Activated naive CD8-positive, alpha-beta T cell treated with anti-CD3 and anti-CD28 coated beads, Interleukin-2, amount 10 ng/mL, durations not matched to agents 7 days and 5 days (primary cell): ENCODE results near the gene CLDN6. TPM values are rescaled to one million over a fixed set of nuclear protein-coding genes. Genes with fewer than 3 reads are reported as not detected.

Experiments
- ATAC-seq: fragments of 150-1000 bp; cut with Tn5 transposase; one replicate; pipeline ENCODE4 v1.10.0; 2021; ENCODE audit warnings: low read depth, moderate library complexity
- POLR2A ChIA-PET: fragments of 350-600 bp; sonication (Branson Sonifier 250); formaldehyde crosslinking; loops from one replicate; lab custom pipeline; 2021; ENCODE audit warnings: antibody characterized with exemption; lab: Charles Lee
- DNase-seq: peaks from one replicate; pipeline ENCODE4 v3.0.0; 2021
- H3K27ac Mint-ChIP-seq: one replicate; pipeline ENCODE4 v1.8.0; 2022; ENCODE audit warnings: mild to moderate bottlenecking, mixed read lengths
- H3K27me3 Mint-ChIP-seq: one replicate; pipeline ENCODE4 v1.8.0; 2022; ENCODE audit warnings: mild to moderate bottlenecking, moderate library complexity, mixed read lengths
- H3K36me3 Mint-ChIP-seq: one replicate; pipeline ENCODE4 v1.8.0; 2021; ENCODE audit warnings: mild to moderate bottlenecking, mixed read lengths
- H3K4me1 Mint-ChIP-seq: one replicate; pipeline ENCODE4 v1.8.0; 2021; ENCODE audit warnings: mixed read lengths
- H3K4me3 Mint-ChIP-seq: one replicate; pipeline ENCODE4 v1.8.0; 2022; ENCODE audit warnings: mild to moderate bottlenecking, moderate library complexity, mixed read lengths
- H3K9me3 Mint-ChIP-seq: one replicate; pipeline ENCODE4 v1.8.0; 2021; ENCODE audit warnings: mixed read lengths
- total RNA-seq, 2 experiments: library from RNA; stranded (reverse); gene quantifications; one replicate each; pipeline ENCODE4 v1.2.3, GENCODE V29; 2021

CLDN6 gene
- total RNA-seq, 2 experiments from 2014 or later = not detected

DNA sequence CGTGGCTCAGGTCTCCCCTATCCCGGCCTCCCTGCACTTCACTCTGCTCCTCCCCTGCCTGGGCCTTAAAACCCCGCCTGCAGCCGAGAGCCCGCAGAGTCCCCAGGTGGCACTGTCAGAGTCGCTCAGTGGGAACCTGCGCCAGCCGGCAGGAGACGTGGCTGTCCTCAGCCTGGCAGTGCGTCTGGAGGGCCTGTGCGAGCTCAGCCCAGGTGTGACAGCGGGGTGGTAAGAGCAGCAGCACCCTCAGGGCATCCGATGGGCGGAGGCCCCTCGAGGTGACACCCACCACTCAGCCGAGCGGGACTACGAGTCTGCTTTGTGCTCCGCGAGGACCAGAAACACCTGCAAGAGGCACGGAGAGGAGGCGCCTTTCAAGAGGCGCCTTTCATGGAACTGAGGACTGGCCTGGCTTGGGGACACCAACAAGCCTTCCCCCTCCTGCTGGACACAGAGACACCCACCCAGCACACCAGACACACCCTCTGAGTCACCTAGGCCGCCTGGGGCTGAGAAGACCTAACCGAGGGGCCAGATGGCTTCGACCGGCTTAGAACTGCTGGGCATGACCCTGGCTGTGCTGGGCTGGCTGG lies 5.1 kb downstream of the CLDN6 start, which contains the start of gene CLDN9:
TSS of gene CLDN9 (plus strand) at position 96 of the 593 bp plus-strand sequence. CDS start at position 536, 440 bp downstream.
- DNase-seq = no peak
- no peaks in the 10 kb centered on the region for H3K9me3 Mint-ChIP-seq
- peaks cover 39% of the 10 kb centered on the region for H3K27me3 Mint-ChIP-seq
- H3K36me3 Mint-ChIP-seq = no peaks in the 10 kb centered on the region
- no peak within 1 kb of the TSS for H3K27ac Mint-ChIP-seq
- POLR2A ChIA-PET = no interaction called here
- no peak for ATAC-seq
- peaks cover 10% of the 10 kb centered on the region for H3K4me1 Mint-ChIP-seq
- H3K4me3 Mint-ChIP-seq = no peak within 1 kb of the TSS

DNA sequence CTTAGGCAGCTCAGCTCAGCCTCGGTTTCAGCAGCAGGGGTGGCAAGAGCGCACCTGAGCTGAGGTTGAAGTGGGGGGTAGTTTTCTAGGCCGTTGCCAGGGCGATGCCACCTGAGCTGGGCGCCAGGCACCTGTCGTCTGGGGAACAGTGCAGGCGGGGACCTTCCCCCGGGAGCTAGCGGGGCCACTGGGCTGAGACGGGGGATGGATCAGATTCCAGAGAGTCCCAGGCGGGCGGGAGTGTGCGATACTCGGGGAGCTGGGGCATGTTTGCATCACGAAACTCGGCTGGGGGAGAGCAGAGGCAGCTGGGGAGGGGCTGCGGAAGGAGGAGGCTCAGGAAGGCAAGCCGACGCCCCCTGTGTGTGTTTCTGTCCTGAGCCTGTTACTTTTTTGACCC lies 5.7 kb downstream of the CLDN6 start:
- ATAC-seq (no peak), DNase-seq (no peak)
- H3K9me3 Mint-ChIP-seq = no peaks in the 10 kb centered on the region
- POLR2A ChIA-PET = interaction anchor here (0.6 kb wide), 1 partner anchor 544 kb away, joined by 9 read pairs; no protein-coding TSS in a partner anchor
- no peaks in the 10 kb centered on the region for H3K36me3 Mint-ChIP-seq
- H3K4me3 Mint-ChIP-seq = no peak overlapping the region
- H3K27me3 Mint-ChIP-seq = peaks cover 45% of the 10 kb centered on the region
- no peak overlapping the region for H3K27ac Mint-ChIP-seq
- peaks cover 16% of the 10 kb centered on the region for H3K4me1 Mint-ChIP-seq

DNA sequence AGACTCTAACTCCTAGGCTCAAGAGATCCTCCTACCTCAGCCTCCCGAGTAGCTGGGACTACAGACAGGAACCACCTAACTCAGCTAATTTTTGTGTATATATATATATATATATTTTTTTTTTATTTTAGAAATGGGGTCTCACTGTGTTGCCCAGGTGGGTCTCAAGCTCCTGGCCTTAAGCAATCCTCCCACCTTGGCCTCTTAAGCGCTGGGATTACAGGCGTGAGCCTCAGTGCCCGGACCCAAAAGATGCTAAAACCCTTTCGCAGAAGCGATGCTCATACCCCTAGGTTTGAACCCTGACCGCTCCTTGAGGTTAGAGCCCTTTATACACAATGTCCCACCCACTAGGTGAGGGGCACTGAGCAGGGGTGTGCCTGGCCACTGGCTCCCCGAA lies 7.5 kb downstream of the CLDN6 start:
- Mint-ChIP-seq H3K4me3 (no peak overlapping the region), H3K27ac (no peak overlapping the region), H3K4me1 (peaks cover 18% of the 10 kb centered on the region), H3K27me3 (peaks cover 51% of the 10 kb centered on the region), H3K9me3 (no peaks in the 10 kb centered on the region), H3K36me3 (no peaks in the 10 kb centered on the region)
- DNase-seq (no peak), ATAC-seq (no peak)
- POLR2A ChIA-PET = interaction anchor here (1.2 kb wide), 2 partner anchors 10 to 38 kb away, joined by 3 to 4 read pairs; partner anchors contain the start of gene TNFRSF12A

DNA sequence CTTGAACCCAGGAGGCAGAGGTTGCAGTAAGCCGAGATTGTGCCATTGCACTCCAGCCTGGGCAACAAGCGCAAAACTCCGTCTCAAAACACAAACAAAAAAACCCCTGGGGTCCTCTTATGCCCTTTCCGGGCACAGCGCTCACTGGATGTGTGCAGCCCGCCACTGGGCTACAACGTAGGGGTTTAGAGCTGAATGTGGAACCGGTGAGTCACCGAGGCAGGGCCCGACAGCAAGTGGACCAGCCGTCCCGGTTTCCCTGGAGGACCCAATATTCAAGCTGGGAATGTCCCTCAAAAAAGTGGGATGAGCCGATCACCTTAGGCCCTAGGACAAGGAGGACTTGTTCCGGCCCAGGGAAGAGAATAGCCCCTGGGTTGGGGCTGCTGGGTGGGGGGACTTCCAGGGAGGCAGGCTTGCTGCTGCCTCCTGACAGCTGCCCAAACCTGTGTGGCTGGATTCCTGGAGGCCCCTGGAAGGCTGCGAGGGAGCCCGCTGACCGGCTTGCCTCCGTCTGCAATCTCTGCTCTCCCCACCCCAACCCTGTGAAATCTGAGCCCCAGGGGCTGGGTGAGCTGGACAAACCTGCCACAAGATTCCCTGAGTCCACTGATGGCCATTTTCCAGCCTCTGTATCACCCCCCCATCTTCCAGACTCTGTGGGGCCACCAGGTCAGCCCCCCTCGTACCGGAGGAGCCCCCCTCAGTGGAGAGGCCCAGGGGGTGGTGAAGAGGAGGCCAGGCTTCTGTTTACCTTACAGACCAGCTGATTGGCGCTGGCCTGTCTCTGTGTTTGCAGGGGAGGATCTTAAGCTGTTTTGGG lies 8.2 kb downstream of the CLDN6 start:
- Mint-ChIP-seq H3K4me1 (peaks cover 20% of the 10 kb centered on the region), H3K36me3 (no peaks in the 10 kb centered on the region), H3K27ac (no peak overlapping the region), H3K4me3 (no peak overlapping the region), H3K9me3 (no peaks in the 10 kb centered on the region), H3K27me3 (peaks cover 52% of the 10 kb centered on the region)
- POLR2A ChIA-PET = interaction anchor here (0.6 to 1.2 kb wide), 3 partner anchors 10 to 126 kb away, joined by 3 to 4 read pairs (median 3); partner anchors contain the start of gene TNFRSF12A
- no peak for DNase-seq
- ATAC-seq = no peak

GRCh38 chr16:3008690-3009037 lies 9.3 kb downstream of the CLDN6 start:
- H3K4me1 Mint-ChIP-seq = peaks cover 21% of the 10 kb centered on the region
- peaks cover 52% of the 10 kb centered on the region for H3K27me3 Mint-ChIP-seq
- DNase-seq = no peak
- no peak overlapping the region for H3K27ac Mint-ChIP-seq
- H3K9me3 Mint-ChIP-seq = no peaks in the 10 kb centered on the region
- ATAC-seq = no peak
- no peaks in the 10 kb centered on the region for H3K36me3 Mint-ChIP-seq
- peak overlapping the region; percentile 43 for H3K4me3 Mint-ChIP-seq
- POLR2A ChIA-PET = interaction anchor here (1.4 to 1.7 kb wide), 2 partner anchors 11 to 171 kb away, joined by 3 to 7 read pairs; partner anchors contain the start of gene TNFRSF12A

DNA sequence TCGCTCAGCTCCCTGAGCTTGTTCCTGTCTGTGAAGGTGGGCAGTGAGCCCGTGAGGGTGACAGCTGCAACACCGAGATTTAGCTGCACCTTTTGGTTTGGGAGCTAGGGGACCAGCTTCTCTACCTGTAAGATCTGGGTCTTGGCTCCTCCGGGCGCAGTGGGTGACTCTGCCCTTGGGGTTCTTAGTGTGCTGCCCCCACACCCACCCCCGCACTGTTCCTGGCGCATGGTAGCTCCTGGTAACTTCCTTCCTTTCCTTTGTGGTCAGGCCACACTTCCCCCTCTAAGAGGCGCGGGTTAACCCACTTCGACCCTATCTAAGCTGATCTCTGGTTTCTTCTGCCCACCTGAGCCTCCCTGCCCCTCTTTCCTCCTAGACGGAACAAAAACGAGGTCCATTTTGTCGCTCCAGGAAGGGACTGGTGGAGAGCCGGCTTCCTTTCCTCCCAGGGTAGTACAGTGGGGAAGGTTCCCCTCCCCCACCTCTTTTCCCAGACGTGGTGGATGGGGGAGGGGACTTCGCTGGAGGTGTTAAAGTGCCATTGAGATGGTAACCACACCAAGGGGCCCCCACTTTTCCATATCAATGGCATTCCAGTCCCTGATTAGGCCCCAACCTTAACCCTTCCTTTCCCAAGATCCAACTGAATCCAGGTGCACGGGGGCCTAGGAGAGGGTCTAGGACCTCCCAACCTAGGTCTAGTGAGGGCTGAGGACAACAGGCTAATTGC lies 9.9 kb downstream of the CLDN6 start:
- POLR2A ChIA-PET = interaction anchor here (1.0 to 1.7 kb wide), 6 partner anchors 12 to 172 kb away, joined by 3 to 7 read pairs (median 4); partner anchors contain the start of genes HCFC1R1, PKMYT1, THOC6 and TNFRSF12A
- H3K36me3 Mint-ChIP-seq = no peaks in the 10 kb centered on the region
- no peaks in the 10 kb centered on the region for H3K9me3 Mint-ChIP-seq
- ATAC-seq (no peak), DNase-seq (no peak)
- peaks cover 21% of the 10 kb centered on the region for H3K4me1 Mint-ChIP-seq
- peaks cover 50% of the 10 kb centered on the region for H3K27me3 Mint-ChIP-seq
- H3K4me3 Mint-ChIP-seq = peak overlapping the region; percentile 43
- H3K27ac Mint-ChIP-seq = peak overlapping the region; percentile 21

GRCh38 chr16:3007059-3007956 lies 10.7 kb downstream of the CLDN6 start:
- Mint-ChIP-seq H3K4me1 (peaks cover 21% of the 10 kb centered on the region), H3K36me3 (no peaks in the 10 kb centered on the region), H3K9me3 (no peaks in the 10 kb centered on the region), H3K27ac (no peak overlapping the region), H3K4me3 (no peak overlapping the region), H3K27me3 (peaks cover 42% of the 10 kb centered on the region)
- ATAC-seq = no peak
- POLR2A ChIA-PET = interaction anchor here (1.0 to 1.7 kb wide), 5 partner anchors 13 to 32 kb away, joined by 3 to 7 read pairs (median 4); partner anchors contain the start of genes HCFC1R1, PKMYT1, THOC6 and TNFRSF12A
- DNase-seq = no peak

- Mint-ChIP-seq H3K27me3 (peaks cover 34% of the 10 kb centered on the region), H3K9me3 (no peaks in the 10 kb centered on the region)
- ATAC-seq = no peak
These were observed 13.2 kb downstream of the CLDN6 start for GRCh38 chr16:3004781-3005284.

GRCh38 chr16:3004319-3004718 lies 13.7 kb downstream of the CLDN6 start:
- Mint-ChIP-seq H3K27ac (no peak overlapping the region), H3K9me3 (no peaks in the 10 kb centered on the region), H3K36me3 (no peaks in the 10 kb centered on the region), H3K4me1 (peaks cover 21% of the 10 kb centered on the region), H3K4me3 (no peak overlapping the region), H3K27me3 (peaks cover 34% of the 10 kb centered on the region)
- DNase-seq = no peak
- ATAC-seq = no peak
- POLR2A ChIA-PET = interaction anchor here (0.9 to 1.9 kb wide), 7 partner anchors 16 to 113 kb away, joined by 3 to 12 read pairs (median 7); partner anchors contain the start of genes HCFC1R1, PKMYT1, THOC6 and TNFRSF12A

More at GRCh38 chr16:3004781-3005284, 13.2 kb downstream of the CLDN6 start:
- no peak for DNase-seq
- no peak overlapping the region for H3K27ac Mint-ChIP-seq
- H3K36me3 Mint-ChIP-seq = no peaks in the 10 kb centered on the region
- peak overlapping the region; percentile 76 for H3K4me3 Mint-ChIP-seq
- POLR2A ChIA-PET = interaction anchor here (1.1 to 1.9 kb wide), 3 partner anchors 15 to 53 kb away, joined by 4 to 9 read pairs (median 8); partner anchors contain the start of genes PKMYT1 and TNFRSF12A
- H3K4me1 Mint-ChIP-seq = peaks cover 21% of the 10 kb centered on the region

DNA sequence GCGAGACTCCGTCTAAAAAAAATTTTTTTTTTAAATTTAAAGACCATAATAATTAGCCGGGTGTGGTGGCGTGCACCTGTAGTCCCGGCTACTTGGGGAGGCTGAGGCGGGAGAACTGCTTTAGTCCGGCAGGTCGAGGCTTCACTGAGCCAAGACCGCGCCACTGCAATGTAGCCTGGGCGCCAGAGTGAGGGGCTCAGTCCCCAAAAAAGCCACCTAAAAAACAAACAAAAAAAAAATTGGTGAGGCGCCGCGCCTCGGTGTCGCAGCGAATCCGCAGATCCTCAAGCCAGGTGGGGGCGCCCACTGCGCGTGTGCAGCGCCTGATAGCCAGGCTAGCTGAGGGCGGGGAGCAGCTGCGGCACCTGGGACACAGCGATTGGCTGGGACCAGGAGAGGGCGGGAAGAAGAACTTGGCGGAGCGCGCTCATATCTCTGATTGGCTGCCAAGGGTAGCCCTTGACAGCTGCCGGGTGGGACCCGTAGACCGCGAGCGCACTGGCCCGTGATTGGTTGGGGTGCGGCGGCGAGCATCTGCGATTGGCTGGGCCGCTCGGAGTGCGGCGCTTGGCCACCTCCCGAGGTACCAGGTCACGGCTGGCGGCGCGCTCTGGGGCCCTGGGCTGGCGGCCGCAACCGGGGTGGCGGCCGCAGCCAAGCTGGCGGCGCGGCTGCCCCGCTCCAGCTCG lies 14.3 kb downstream of the CLDN6 start:
- ATAC-seq (peak; percentile 99), DNase-seq (peak; percentile 93)
- no peaks in the 10 kb centered on the region for H3K9me3 Mint-ChIP-seq
- POLR2A ChIA-PET = interaction anchor here (0.9 to 1.9 kb wide), 6 partner anchors 16 to 113 kb away, joined by 3 to 12 read pairs (median 8); partner anchors contain the start of genes HCFC1R1, PKMYT1, THOC6 and TNFRSF12A
- H3K27me3 Mint-ChIP-seq = peaks cover 32% of the 10 kb centered on the region
- H3K4me3 Mint-ChIP-seq = peak overlapping the region; percentile 64
- H3K36me3 Mint-ChIP-seq = no peaks in the 10 kb centered on the region
- peaks cover 19% of the 10 kb centered on the region for H3K4me1 Mint-ChIP-seq
- no peak overlapping the region for H3K27ac Mint-ChIP-seq

DNA sequence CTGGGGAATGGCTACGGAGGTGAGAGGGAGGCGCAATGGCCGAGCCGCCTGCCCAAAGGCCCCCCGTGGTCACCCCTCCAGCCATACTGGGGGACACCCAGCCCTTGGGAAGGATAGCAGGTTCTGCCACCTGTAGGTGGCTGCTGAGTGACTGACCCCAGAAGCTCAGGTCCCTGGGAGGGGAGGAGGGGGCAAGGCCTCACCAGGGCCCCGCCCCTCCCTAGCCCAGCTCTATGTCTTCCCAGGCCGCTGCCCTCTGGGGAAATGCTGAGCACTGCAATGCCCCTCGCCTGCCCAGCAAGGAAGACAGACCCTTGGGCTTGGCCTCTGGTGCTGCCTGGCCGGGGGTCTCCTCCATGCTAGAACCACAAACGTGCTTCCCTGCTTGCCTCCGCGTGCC lies 16.7 kb downstream of the CLDN6 start:
- Mint-ChIP-seq H3K4me3 (no peak overlapping the region), H3K27me3 (peaks cover 12% of the 10 kb centered on the region), H3K4me1 (peaks cover 3% of the 10 kb centered on the region), H3K27ac (no peak overlapping the region), H3K36me3 (no peaks in the 10 kb centered on the region), H3K9me3 (no peaks in the 10 kb centered on the region)
- ATAC-seq (no peak), DNase-seq (no peak)
- POLR2A ChIA-PET = no interaction called here
